ENCODE data around the gene DRGX. TPM values are rescaled to one million over a fixed set of nuclear protein-coding genes. Genes with fewer than 3 reads are reported as not detected.

Gene DRGX
- total and polyA plus RNA-seq, 2 experiments from 2014 or later = not detected

DNA sequence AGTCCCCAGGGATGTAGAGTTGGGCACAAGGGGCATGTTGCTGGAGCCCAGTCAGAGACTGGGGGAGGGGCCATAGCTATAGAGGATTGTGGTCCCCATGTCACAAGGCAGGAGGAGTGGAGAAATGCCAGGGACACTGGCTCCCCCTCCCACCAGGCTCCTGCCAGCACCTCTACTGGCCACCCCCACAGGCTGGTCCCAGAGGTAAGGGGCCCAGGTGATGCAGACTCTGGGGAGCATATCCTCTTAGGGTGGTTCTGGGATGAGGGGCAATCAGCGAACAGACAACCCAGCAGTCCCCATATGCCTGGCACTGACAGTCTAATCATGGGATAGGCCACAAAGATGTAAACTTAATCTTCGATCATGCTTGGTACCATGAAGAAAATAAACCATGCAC is 75.7 kb downstream of the DRGX start:
- no peak for DNase-seq (ENCODE audit: low read depth in 1 of 2, low spot score in 1 of 2)
- TF ChIP-seq, protein P1, sequence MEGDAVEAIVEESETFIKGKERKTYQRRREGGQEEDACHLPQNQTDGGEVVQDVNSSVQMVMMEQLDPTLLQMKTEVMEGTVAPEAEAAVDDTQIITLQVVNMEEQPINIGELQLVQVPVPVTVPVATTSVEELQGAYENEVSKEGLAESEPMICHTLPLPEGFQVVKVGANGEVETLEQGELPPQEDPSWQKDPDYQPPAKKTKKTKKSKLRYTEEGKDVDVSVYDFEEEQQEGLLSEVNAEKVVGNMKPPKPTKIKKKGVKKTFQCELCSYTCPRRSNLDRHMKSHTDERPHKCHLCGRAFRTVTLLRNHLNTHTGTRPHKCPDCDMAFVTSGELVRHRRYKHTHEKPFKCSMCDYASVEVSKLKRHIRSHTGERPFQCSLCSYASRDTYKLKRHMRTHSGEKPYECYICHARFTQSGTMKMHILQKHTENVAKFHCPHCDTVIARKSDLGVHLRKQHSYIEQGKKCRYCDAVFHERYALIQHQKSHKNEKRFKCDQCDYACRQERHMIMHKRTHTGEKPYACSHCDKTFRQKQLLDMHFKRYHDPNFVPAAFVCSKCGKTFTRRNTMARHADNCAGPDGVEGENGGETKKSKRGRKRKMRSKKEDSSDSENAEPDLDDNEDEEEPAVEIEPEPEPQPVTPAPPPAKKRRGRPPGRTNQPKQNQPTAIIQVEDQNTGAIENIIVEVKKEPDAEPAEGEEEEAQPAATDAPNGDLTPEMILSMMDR (IDR thresholded peaks at IDR 0.05; ENCODE audit: low read depth, low read length) = no peak
- Histone ChIP-seq H3K27ac (no peak overlapping the region), H3K9me3 (ENCODE audit: low read depth) (no peaks in the 10 kb centered on the region), H3K27me3 (no peaks in the 10 kb centered on the region), H3K4me3 (no peak overlapping the region), H3K4me1 (ENCODE audit: low read depth) (no peaks in the 10 kb centered on the region), H3K36me3 (no peaks in the 10 kb centered on the region)

DNA sequence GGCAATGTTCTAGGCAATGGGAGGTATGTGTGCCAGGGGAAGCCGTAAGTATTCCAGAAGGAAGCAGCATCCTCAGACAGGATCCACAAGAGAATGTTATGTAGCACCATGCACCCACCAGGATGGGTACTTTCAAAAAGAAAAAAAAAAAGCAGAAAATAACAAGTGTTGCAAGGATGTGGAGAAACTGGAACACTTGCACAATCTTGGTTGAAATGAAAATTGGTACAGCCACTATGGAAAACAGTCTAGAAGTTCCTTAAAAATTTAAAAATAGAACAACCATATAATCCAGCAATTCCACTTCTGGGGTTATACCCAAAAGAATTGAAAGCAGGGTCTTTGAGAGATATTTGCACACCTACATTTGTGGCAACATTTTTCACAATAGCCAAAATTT is 76.7 kb downstream of the DRGX start:
- no peak for DNase-seq (ENCODE audit: low read depth in 1 of 2, low spot score in 1 of 2)
- H3K4me3 ChIP-seq = no peak overlapping the region
- no peaks in the 10 kb centered on the region for H3K36me3 ChIP-seq
- H3K27ac ChIP-seq = no peak overlapping the region
- no peaks in the 10 kb centered on the region for H3K9me3 ChIP-seq (ENCODE audit: low read depth)
- H3K4me1 ChIP-seq (ENCODE audit: low read depth) = no peaks in the 10 kb centered on the region
- TF ChIP-seq, protein P1 (IDR thresholded peaks at IDR 0.05; ENCODE audit: low read depth, low read length) = no peak
- no peaks in the 10 kb centered on the region for H3K27me3 ChIP-seq

DNA sequence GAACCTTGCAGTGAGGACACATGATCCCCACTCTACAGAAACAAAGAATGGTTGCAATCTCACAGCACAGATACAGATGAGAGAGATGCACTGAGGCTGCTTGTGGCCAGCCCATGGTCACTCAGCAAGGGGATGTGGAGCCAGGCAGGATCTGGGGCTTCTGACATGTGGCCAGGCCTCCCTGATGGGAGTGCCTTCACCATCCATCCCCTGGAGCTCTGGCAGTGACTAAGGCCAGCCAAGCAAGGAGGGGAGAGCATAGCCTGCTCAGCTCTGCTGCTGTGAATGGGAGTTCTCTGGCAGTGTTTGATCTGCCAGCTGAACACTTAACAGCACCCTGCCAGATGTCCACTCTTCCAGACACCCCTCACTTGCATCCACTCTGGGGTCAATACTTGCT is 77.1 kb downstream of the DRGX start:
- TF ChIP-seq, protein P1 (IDR thresholded peaks at IDR 0.05; ENCODE audit: low read depth, low read length) = no peak
- H3K4me1 ChIP-seq (ENCODE audit: low read depth) = peaks cover 3% of the 10 kb centered on the region
- no peak overlapping the region for H3K4me3 ChIP-seq
- no peaks in the 10 kb centered on the region for H3K36me3 ChIP-seq
- no peak for DNase-seq (ENCODE audit: low read depth in 1 of 2, low spot score in 1 of 2)
- H3K9me3 ChIP-seq (ENCODE audit: low read depth) = no peaks in the 10 kb centered on the region
- H3K27ac ChIP-seq = no peak overlapping the region
- no peaks in the 10 kb centered on the region for H3K27me3 ChIP-seq

DNA sequence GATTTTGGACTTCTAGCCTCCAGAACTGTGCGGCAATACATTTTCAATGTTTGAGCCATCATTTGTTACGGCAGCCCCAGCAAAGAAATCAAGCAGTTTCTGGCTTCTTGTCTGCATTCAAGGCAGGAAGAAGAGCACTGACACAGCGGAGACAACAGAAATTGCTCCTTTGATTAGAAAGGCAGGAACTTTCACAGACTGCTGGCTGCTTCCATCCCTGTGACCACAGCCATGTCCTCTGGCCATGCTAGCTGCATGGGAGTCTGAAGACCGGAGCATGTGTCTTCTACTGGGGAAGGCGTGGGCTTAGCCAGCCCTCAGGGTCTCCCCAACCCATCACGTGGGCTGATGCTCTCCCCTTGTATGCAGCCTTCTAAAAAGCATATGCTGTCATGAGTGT is 77.9 kb downstream of the DRGX start:
- Histone ChIP-seq H3K4me1 (ENCODE audit: low read depth) (peaks cover 10% of the 10 kb centered on the region), H3K9me3 (ENCODE audit: low read depth) (no peaks in the 10 kb centered on the region), H3K27ac (no peak overlapping the region), H3K27me3 (no peaks in the 10 kb centered on the region), H3K36me3 (no peaks in the 10 kb centered on the region), H3K4me3 (no peak overlapping the region)
- DNase-seq (ENCODE audit: low read depth in 1 of 2, low spot score in 1 of 2) = no peak
- TF ChIP-seq, protein P1 (IDR thresholded peaks at IDR 0.05; ENCODE audit: low read depth, low read length) = no peak

DNA sequence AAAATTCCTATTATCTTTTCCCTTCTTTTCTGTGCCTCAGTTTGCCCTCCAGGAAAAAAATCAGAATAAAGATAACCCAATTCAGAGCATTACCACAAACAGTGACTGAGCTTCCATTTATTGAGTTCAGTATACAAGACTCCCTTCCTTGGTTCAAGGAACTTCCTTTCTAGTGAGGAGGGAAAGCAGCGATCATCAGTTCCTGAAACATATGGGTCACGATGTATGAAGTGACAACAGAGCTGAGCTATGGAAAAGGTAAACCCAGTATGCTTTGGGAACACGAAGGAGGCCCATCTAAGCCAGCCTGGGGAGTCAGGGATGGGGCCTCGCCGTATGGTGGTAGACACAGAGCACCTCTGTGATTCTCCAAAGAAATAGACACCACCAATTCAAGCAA is 81.1 kb downstream of the DRGX start:
- H3K9me3 ChIP-seq (ENCODE audit: low read depth) = no peaks in the 10 kb centered on the region
- H3K27ac ChIP-seq = no peak overlapping the region
- no peak for DNase-seq (ENCODE audit: low read depth in 1 of 2, low spot score in 1 of 2)
- no peak overlapping the region for H3K4me3 ChIP-seq
- no peaks in the 10 kb centered on the region for H3K27me3 ChIP-seq
- H3K36me3 ChIP-seq = no peaks in the 10 kb centered on the region
- TF ChIP-seq, protein P1 (IDR thresholded peaks at IDR 0.05; ENCODE audit: low read depth, low read length) = no peak
- H3K4me1 ChIP-seq (ENCODE audit: low read depth) = peaks cover 32% of the 10 kb centered on the region

Other genes with a start within 250 kb of the DRGX start
- gene TMEM273, start 207.7 kb downstream of the DRGX start, total RNA-seq = not detected in 2 replicates
- gene TMEM273, start 207.7 kb downstream of the DRGX start, polyA plus RNA-seq = not detected in 2 replicates
- 3.1 and 10.2 TPM in 2 replicates for gene C10orf71, start 96.9 kb downstream of the DRGX start, total RNA-seq
- gene C10orf71, start 96.9 kb downstream of the DRGX start, polyA plus RNA-seq = 4.0 and 9.8 TPM in 2 replicates
- 6.8 and 9.7 TPM in 2 replicates for gene ERCC6, start 143.0 kb upstream of the DRGX start, total RNA-seq
- gene ERCC6, start 143.0 kb upstream of the DRGX start, polyA plus RNA-seq = 5.4 and 8.2 TPM in 2 replicates
- not detected in 2 replicates for gene SLC18A3, start 214.2 kb upstream of the DRGX start, total RNA-seq
- not detected in 2 replicates for gene SLC18A3, start 214.2 kb upstream of the DRGX start, polyA plus RNA-seq
- gene CHAT, start 217.9 kb upstream of the DRGX start, total RNA-seq = not detected in 2 replicates
- gene CHAT, start 217.9 kb upstream of the DRGX start, polyA plus RNA-seq = not detected in 2 replicates

Measured in cardiac muscle cell (in vitro differentiated cells and primary cell).